Activated CD4-positive, alpha-beta T cell treated with anti-CD3 and anti-CD28 coated beads, Interleukin-10, Interleukin-2, amounts not matched to agents 100 ng/mL and 50 ng/mL, durations not matched to agents 16 hours and 8 hours (primary cell): ENCODE measurements around the gene TBC1D19.
"Not testable (repeated sequence)": the region's sequence is repeated elsewhere in the genome, so short reads cannot be mapped to it uniquely, and the experiment has no call there.

ENCODE experiments used
- DNase-seq: peaks from one replicate; pipeline ENCODE4 v3.0.0-alpha.2; 2020

The TBC1D19 gene, protein sequence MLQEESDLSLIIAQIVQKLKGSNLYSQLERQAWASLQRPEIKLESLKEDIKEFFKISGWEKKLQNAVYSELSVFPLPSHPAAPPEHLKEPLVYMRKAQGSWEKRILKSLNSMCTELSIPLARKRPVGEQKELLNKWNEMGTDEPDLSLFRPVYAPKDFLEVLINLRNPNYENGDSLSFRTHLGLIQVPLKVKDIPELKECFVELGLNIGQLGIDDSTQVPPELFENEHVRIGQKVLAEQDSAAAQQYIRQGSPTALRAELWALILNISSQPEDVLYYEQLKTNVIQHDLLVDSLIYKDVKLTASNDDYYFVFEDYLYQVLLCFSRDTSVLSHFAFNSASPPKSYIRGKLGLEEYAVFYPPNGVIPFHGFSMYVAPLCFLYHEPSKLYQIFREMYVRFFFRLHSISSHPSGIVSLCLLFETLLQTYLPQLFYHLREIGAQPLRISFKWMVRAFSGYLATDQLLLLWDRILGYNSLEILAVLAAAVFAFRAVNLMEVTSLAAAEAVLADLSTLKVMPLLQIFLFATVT

DNA sequence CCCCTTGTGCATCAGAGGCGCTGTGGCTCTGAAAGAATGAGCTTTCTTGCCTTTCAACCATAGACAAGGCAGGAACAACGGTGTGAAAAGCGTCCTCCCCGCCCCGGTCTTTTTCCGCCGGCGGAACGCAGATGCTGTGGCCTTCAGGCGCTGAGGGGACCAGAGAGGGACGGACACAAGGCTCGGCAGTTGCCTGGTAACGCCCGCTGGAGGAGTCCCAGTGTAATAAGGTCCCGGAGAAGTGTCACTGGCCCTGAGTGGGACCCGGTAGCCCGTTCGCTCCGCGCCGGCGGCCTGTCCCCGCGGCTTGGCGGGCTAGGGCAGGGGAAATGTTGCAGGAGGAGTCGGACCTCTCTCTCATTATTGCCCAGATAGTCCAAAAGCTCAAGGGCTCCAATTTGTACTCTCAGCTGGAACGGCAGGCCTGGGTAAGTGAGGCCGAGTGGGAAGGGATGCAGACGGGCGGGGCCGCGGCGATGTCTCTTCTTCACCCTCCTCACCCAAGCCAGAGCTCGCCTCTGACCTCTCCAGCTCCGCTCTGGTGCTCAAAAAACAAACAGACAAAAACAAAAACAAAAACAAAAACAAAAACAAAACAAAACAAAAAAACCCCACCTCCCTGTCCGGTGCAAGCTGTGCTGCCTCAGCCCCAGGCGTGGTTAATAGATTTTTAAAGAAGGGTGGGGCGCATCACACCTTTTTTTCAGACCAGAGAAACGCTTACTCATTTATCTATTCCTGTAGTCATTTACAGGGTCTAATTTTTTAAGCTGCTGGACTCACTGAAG is at the start of gene TBC1D19:
TBC1D19 (plus strand) TSS at position 220 of the 788 bp plus-strand sequence; CDS start at position 330, 110 bp downstream.
- DNase-seq, result peak; percentile 92

DNA sequence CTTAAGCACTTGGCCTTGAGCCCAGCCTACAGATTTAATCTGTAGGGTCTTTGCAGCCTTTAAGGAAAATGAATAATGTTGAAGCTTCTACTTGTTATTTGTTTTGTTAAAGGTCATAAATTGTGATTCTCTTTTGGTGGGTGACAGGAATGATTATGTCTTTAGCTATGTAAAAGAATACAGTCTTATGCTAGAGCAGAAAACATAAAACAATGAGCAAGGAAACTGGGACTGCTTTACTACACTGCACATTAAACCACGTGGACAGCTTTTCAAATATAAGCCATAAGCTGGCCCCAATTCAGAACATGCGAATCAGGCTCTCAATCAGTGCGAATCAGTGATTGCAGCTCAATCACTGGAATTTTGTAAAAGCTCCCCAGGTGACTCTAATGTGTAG is 40.9 kb upstream of the TBC1D19 start:
- DNase-seq, result no peak

DNA sequence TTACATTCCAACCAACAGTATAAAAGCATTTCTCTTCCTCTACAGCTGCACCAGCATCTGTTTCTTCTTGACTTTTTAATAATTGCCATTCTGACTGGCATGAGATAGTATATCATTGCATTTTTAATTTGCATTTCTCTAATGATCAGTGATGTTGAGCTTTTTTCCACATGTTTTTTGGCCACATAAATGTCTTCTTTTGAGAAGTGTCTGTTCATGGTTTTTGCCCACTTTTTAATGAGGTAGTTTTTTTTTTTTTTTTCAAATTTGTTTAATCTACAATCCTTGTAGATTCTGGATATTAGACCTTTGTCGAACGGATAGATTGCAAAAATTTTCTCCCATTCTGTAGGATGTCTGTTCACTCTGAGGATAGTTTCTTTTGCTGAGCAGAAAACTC is 39.5 kb upstream of the TBC1D19 start:
- DNase-seq, result no peak

DNA sequence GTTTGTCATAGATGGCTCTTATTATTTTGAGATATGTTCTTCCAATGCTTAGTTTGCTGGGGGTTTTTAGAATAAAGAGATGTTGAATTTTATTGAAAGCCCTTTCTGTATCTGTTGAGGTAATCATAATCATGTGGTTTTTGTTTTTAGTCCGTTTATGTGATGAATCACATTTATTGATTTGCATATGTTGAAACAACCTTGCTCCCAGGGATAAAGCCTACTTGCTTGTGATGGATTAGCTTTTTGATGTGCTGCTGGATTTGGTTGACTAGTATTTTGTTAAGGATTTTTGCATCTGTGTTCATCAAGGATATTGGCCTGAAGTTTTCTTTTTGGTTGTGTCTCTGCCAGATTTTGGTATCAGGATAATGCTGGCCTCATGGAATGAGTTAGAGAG is 35.5 kb upstream of the TBC1D19 start:
- DNase-seq, result not testable (repeated sequence)

DNA sequence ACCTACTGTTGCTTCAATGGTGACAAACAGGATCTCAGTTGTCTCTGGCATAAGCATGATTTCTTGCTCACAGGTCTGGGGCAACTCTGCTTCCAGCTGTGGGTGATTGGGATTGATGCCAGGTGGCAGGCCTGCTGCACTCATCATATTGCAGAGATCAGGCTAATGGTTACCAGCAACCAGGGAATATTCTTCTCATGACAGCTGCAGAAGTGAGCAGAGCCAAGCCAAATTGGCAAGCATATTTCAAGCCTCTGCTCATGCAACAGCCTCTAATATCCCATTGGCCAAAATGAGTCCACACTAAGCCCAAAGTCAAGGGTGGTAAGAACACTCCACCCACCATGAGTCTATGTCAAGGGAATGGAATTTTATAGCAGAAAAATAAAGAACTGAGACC is 26.7 kb upstream of the TBC1D19 start:
- DNase-seq, result no peak

DNA sequence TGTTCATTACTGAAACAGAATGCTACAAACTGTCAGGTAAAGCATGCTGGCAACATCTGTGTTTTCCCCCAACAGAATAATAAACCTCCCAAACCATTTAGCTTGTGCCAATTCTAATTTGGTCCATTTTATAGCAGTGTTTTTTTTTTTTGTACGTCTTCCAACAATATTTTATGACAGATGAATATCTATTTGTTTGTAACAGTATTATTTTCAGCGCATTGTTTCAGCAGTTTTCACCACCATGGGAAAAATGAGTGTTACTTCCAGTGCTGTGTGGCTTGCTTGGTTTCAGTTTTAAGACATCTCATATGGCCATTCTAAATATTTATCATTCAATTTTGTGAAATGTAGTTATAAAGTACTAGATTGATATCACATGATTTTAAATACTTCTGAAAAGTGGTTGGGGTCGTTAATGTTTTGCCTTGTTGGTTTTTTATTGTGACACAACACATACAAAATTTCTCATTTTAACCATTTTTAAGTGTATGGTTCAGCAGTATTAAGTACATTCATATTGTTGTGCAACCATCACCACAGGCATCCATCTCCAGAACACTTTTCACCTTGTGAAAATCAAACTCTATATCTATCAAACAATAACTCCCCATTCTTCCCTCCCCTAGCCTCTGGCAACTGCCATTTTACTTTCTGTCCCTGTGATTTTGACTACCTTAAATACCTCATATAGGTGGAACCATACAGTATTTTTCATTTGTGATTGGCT is 25.6 kb upstream of the TBC1D19 start:
- no peak for DNase-seq

DNA sequence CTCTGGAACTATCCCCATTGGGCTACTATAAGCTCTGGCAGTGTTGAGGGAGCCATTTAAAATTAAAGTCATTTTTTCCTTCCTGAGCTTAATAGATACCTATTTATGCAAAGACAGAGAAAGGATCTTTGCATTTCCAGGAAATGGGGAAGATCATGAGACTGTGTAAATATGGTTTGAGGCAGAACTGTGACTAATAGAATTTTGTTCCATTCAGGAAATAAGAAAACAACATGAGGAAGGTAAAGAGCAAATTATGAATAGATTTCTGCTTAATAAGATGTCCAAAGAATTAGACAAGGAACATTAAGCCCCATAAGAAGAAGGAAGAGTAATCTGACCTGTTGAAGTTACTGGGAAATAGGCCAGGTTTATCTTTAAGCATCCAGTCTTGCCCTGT is 17.8 kb upstream of the TBC1D19 start:
- no peak for DNase-seq

DNA sequence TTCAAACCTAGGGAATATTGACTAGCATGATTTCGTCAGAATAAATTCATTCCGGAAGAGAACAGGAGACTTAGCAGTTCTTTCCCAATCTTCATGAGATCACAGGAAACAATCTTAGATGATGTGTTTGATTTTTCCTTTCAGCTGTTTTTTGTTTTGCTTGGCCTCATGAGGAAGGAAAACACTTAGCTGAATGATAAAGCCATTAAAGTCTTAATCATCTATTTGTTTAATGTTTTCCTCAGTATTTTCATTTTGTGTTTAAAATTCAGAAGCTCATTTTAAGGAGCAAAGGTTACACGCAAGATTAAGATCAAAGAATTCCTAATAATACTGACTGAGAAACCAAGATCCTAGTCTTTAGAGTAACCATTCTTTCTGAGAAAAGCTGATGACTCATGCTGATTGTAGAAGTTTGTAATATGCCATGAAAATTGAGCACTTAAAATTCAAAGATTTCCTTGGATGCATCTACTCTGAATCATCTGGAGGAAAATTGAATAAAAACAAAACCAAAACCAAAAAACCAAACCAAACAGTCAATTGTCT is 15.4 kb upstream of the TBC1D19 start:
- DNase-seq, result peak; percentile 21

DNA sequence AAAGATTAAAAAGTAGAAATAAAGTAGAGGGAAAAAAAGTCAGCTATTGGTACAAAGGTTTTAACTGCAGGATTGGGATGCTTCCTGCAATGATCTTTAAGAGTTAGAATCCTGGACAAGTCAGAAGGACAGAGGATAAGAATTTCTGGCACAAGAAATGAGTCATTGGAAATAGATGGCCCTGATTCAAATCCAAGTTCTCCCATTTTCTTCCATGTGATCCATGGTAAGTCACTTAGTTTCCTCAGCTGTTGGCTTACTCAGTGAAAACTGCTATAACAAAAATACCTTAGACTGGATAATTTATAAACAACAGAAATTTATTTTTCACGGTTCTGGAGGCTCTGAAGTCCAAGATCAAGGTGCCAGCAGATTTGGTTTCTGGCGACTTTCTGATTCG is 13.3 kb upstream of the TBC1D19 start:
- no peak for DNase-seq

DNA sequence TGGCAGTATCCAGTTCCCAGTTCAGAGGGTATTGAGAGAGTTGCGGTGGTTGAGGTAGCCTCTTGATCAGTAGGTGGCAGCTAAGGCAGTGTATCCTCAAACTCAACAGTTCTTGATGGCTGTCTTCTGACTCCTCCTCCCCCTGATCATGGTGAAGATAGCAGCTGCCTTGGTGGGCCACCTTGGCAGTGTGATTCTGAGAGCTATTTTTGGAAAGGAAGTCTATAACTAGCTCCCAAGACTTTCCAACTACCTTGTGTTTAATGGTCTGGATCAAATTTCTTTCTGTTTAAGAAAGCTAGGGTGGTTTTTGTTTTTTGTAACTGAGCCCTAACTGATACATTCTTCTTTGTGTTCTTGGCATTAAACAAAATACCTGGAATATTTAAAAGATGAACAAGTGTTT is 10.5 kb upstream of the TBC1D19 start:
- no peak for DNase-seq

DNA sequence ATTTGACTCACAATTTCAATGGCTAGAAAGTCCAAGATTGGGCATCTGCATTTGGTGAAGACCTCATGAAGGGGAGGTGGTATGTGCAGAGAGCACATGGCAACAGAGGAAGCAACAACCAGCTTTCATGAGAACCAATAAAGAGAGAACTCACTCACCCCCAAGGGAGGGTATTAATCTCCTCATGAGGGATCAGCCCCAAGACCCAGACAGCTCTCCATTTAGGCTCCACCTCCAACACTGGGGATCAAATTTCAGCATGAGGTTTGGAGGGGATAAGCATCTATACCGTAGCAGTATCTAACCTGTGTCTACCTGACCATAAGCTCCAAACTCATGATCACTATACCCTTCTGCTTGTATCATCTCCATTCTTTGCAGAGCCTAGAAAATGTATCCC is 9.3 kb upstream of the TBC1D19 start:
- no peak for DNase-seq

DNA sequence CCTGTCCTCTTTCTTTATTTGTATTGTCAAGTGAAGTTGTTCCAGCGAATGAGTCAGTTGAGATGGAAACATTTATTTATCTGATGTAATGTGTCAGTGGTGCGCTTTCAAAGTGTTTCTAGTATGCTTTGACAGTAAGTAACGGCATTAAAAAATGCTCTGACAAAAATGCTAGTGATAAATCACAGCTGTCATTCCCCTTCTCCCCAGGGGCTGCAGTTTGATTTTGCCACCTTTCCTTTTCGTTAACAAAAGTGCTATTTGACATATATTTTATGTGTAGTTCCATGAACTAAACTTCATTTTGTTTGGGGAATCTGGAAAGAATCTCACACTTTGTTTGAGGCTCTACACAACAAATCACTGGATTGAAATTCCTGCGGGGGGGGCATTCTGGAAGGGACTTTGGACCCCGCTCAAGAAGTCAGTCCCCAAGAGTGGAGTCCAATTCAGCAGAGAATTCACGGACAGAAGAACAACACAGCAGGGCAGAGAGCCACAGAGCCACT is 7.6 kb upstream of the TBC1D19 start:
- no peak for DNase-seq

DNA sequence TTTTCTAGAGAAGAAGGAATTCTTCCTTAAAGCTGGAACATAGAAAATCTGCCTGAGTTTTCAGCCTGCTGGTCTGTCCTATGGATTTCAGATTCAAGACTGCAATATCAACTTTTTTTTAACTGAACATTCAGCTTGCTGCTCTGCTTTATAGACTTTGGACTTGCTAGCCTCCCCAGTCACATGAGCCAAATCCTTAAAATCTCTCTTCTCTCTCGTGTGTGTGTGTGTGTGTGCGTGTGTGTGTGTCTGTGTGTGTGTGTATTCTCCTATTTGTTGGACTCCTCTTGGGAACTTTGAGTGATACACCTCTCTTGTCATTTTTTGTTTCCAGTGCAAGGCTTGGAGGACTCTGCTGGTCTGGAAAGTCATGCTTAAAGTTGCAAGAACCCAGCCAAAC is 6.8 kb upstream of the TBC1D19 start:
- DNase-seq, result no peak

DNA sequence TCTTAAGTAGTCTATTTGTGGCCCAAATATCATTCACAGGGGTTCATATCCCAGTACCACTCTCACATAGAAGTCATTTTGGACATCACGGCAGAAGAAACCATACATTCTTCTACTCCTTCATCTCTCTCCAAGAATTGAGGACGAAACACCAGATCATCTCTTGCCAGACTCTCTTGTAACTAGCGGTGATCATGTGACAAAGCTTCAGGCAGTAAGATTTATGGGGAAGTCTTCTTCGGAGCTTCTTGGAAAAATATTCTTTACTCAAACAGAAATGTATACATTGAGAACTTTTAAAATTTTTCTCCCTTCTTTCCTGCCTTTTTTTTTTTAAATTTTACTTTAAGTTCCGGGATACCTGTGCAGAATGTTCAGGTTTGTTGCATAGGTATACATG is 4.7 kb upstream of the TBC1D19 start:
- no peak for DNase-seq

DNA sequence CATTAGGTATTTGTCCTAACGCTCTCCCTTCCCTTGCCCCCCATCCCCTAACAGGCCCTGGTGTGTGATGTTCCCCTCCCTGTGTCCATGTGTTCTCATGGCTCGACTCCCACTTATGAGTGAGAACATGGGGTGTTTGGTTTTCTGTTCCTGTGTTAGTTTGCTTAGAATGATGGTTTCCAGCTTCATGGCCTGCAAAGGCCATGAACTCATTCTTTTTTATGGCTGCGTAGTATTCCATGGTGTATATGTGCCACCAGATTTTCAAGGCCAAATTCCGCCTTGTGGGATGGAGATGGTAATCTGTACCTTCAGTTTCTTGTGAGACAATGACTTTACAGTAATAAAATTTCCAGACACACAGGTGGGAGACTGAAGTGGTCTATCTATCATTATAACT is 2.5 kb upstream of the TBC1D19 start:
- DNase-seq, result not testable (repeated sequence)

DNA sequence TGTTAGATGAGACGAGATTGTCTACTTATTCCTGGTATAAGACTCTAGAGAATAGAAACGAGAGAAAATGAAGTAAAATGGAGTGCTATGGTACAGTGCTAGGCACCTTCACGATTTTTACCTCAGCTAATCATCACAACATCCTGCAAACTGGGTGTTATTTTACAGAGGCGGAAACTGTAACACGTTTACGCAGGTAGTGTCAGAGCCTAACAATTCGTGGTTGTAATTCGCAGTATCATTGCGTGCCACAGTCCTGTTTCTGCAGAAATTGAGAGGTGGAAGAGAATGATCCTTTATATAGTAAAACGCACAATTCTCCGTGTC is 383 bp upstream of the TBC1D19 start:
- peak; percentile 72 for DNase-seq

DNA sequence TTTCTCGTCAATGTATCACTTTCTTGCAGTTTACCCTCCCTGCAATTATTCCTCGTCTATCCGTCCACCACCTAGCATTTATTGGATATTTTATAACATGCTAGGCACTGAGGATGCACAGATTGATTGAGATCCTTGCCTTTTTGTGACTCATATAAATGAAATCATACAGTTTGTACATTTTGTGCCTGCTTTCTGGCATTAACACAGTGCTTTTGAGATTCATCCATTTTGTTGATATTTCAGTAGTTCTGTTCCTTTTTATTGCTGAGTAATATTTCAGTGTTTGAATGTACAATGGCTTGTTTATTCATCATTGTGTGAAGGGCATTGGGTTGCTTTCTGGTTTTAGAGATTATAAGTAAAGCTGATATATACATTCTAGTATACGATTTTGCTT is 841 bp downstream of the TBC1D19 start:
- DNase-seq, result no peak

DNA sequence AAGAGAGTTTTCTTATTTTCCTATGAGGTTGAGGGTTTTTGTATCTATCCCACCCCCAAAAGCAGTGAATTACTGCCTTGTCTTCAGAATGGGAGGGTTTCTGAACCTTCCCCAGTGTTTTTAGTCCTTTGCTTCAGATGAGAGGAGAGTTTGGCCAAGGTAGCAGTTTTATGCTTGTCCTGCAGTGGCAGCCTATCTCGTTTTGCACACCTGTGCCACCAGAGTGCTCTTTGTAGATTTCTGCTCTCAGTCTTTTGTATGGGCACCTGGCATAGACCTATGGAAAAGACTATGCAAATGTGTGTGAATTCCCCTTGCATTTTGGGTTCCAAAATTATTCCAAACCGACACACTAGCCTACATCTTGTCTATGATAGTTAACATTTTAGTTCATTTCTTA is 5.8 kb downstream of the TBC1D19 start:
- DNase-seq, result no peak

DNA sequence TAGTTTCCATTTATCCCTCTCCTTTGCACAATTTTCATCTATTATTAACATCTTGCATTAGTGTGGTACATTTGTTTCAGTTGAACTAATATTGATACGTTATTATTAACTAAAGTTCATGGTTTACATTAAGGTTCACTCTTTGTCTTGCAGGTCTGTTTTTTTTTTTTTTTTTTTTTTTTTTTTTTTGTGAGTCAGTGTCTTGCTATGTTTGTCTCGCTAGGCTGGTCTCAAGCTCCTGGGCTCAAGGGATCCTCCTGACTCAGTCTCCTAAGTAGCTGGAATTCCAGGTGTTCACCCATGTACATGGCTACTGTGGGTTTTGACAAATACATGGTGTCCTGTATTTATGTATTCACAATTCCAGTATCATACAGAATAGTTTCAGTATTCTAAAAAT is 6.8 kb downstream of the TBC1D19 start:
- DNase-seq, result no peak

DNA sequence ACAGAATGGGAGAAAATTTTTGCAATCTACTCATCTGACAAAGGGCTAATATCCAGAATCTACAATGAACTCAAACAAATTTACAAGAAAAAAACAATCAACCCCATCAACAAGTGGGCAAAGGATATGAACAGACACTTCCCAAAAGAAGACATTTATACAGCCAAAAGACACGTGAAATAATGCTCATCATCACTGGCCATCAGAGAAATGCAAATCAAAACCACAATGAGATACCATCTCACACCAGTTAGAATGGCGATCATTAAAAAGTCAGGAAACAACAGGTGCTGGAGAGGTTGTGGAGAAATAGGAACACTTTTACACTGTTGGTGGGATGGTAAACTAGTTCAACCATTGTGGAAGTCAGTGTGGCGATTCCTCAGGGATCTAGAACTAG is 9.7 kb downstream of the TBC1D19 start:
- not testable (repeated sequence) for DNase-seq

DNA sequence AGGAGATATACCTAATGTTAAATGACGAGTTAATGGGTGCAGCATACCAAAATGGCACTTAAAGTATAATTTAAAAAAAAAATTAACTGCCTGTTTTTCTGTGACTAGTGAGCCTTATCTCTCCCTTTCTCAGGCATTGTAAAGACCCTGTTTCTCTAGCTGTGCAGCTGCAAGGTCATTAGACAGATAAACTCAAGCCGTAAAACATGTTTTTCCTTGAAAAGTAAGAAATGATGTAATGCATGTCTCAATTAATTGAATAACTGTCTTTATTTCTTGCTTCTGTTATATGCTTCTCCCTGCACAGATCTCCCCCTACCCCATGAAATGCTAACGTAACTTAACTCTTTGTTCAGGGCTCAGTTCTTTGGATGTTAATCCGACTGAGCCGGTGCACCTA is 10.5 kb downstream of the TBC1D19 start:
- DNase-seq, result no peak

DNA sequence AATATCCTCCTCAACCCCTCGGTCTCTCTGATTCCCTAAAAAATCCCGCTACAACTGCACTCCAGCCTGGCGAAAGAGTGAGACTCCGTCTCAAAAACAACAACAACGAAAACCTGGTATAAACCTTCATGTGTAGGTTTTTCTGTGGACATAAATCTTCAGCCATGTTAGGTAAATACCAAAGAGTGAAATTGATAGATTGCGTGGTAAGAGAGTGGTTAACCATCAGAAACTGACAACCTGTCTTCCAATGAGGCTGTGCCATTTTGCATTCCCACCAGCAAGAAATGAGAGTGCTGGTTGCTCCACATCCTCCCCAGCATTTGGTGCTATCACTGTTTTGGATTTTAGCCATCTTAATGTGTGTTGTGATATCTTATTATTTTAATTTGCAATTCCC is 10.9 kb downstream of the TBC1D19 start:
- peak; percentile 20 for DNase-seq

DNA sequence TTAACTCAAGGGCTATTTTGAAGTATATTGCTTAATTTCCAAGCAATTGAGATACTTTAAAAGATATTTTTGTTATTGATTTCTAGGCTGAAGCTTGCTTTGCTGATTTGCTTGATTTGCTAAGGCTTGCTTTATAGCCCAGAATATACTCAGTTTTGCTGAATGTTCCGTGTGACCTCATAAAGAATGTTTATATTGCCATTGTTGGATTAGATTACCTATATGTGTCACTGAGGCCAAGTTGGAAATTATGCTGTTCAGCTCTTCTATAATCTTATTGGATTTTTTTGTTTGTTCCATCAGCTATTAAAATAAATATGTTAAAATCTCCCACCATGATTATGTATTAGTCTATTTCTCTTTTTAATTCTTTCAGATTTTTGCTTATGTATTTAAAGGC is 13.0 kb downstream of the TBC1D19 start:
- DNase-seq, result no peak
